ENCODE data around the gene TUT4.

- no peak for TF ChIP-seq CTCF (IDR thresholded peaks at IDR 0.05; ENCODE audit: poor library complexity)
- TF ChIP-seq EZH2phosphoT487 (IDR thresholded peaks at IDR 0.05; ENCODE audit: low read depth, severe bottlenecking, unreplicated experiment): no peak
- TF ChIP-seq EZH2 (IDR thresholded peaks at IDR 0.05; ENCODE audit: borderline replicate concordance): no peak
Observed at GRCh38 chr1:52598729-52599128, 45.8 kb upstream of the TUT4 start.
